ENCODE data around the gene MAPKAPK2. TPM values are rescaled to one million over a fixed set of nuclear protein-coding genes. Genes with fewer than 3 reads are reported as not detected.

MAPKAPK2 gene
- total RNA-seq, 1 donor from 2014 or later = 200 TPM

DNA sequence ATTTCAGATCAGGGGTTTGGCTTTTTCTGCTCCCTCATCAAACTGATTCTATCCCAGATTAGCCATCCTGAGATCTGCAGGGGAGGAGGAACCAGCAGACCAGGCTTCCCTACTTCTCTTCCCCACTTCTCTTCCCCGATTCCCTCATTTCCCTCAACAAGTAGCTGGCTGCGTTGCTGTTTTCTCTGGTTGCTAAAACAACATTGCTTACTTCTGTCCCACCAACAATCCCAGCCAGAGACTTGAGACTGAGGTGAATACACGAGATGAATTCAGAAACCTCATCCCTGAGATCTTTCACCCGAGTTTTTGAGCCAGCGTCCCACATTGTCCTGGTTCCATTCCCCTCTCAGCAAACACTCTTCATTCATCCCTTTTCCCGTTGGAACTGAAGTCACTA, 27.0 kb upstream of the MAPKAPK2 start:
- no peak for ATAC-seq (ENCODE audit: poor library complexity)
- DNase-seq = no peak
- intact Hi-C loops (cut with DNase I) = loop anchor here (2.0 to 5.0 kb wide), 2 partner anchors 35 to 67 kb away; no protein-coding TSS in a partner anchor

DNA sequence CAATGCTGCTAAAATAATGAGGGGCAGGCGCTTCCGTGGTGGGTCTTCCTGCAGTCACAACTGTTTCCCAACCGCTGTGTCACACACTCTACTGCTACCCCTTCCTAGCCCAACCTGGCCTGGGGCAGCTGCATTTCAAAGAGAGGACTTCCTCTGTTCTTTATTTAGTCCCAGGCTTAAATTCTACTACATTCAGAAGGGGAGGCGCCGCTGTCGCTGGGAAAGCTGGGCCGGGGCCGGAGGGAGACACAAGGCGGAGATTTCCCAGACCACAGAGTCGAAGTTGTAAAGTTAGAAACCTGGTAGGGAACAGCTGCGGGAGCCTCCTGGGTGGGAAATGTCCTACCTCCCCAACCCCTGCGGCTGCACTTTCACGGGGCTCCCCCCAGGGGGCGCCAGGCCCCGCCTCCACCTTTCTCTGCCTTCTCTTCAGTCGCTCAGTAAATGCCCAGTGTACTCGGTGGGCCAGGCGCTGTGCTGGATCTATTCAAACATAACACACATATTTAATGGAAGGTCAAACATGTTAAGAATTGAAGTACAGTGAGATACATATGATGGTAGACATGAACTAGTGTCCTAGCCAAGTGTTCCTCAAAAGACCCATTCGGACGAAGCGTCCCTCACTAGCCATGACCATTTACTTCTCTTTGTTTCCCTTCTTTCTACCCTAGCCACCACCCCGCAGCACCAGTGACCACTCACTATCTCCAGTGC, 26.3 kb upstream of the MAPKAPK2 start:
- intact Hi-C loops (cut with DNase I) = loop anchor here (2.0 to 5.0 kb wide), 2 partner anchors 34 to 66 kb away; no protein-coding TSS in a partner anchor
- ATAC-seq (ENCODE audit: poor library complexity) = peak; percentile 66
- peak; percentile 76 for DNase-seq

DNA sequence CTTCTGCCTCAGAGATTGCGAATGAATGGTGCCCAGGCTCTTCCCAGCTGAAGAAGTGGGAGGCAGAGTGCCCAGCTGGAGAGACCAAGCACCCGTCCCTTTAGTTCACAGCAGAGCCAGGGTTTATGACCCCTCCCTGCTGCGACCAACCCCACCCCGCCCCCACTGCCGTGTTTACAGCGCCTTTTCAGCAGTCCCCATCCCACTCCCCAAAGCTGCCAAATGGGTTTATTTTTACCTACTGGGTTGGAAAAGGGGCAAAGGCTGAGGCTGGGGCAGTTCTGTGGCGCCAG, 25.8 kb upstream of the MAPKAPK2 start:
- ATAC-seq (ENCODE audit: poor library complexity) (peak; percentile 26), DNase-seq (peak; percentile 48)
- intact Hi-C loops (cut with DNase I) = loop anchor here (2.0 to 5.0 kb wide), 2 partner anchors 33 to 66 kb away; no protein-coding TSS in a partner anchor

DNA sequence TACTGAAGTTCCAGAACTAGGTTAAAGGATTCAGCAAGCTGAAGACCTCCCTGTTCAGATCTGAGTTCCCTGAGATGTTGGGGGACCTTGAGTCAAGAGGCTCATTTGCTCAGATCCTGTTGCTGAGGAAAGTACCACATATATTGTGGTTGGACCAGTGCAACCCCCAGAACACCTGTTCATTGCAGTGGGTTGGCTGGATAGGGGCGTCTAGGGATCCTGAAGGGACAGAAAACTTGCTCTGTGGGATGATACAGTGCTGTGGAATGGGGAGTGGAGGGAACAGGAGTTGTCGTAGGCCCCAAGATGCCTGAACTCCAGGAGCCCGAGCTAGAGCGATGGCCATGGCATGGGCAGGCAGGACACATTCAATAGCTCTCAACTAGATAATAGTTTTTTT, 24.6 kb upstream of the MAPKAPK2 start:
- intact Hi-C loops (cut with DNase I) = no loop called here
- DNase-seq = no peak
- ATAC-seq (ENCODE audit: poor library complexity) = no peak

DNA sequence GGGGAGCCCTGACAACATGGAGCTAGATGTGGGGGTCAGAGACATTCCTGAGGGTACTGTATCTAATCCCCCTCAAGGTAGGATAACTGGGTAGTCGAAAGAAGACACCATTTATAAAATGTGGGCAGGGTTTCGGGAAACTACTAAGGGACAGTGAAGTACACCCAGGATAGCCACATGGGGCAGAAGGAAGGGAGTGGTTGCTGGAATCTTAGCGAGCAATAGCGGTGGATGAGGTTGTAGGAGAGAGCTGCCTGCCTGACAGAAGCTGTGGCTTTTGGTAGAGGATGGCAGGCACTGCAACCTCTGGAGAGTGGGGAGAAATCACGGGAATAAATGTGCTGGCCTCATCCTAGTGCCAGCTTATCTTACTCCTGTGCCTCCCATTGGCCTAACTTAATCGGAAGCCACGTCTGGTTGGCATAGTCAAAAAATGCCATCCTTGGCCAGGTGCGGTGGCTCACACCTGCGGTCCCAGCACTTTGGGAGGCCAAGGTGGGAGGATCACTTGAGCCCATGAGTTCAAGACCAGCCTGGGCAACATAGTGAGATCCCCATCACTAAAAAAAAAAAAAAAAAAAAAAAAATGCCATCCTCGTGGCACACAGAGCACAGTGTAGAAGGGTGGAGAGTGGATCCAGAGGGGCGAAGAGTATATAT, 23.4 kb upstream of the MAPKAPK2 start:
- intact Hi-C loops (cut with DNase I) = no loop called here
- no peak for DNase-seq
- ATAC-seq (ENCODE audit: poor library complexity) = no peak

DNA sequence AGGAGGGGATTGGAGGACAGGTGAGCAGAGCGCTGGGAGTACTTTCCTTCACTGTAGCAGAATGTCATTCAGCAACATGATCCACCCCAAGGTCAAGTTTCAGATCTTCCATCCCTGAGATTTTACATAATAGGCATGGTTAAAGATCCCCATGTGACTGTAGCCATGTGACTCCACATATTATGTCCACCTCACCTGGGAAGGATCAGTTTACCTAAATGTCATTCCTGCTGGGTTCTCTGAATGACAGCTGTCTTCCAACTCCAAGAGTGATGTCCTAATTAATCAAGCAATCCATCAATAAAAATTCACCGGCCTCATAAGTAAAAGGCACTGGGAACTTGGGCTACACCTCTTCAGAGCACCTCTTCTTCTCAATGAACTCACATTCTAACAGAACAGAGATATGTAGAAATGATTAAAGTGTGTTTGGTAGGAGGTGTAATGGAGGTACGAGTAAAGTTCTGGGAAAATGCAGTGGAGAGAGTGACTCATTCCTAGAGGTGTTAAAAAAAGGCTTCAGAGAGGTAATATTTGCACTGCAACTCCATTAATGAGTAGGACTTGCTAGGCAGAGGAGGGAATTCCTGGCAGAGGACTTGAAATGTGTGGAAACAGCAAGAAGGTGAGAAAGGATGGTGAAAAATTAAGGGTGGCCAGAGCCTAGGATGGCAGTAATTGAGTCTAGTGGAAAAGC, 22.2 kb upstream of the MAPKAPK2 start:
- intact Hi-C loops (cut with DNase I) = no loop called here
- ATAC-seq (ENCODE audit: poor library complexity) = no peak
- no peak for DNase-seq

DNA sequence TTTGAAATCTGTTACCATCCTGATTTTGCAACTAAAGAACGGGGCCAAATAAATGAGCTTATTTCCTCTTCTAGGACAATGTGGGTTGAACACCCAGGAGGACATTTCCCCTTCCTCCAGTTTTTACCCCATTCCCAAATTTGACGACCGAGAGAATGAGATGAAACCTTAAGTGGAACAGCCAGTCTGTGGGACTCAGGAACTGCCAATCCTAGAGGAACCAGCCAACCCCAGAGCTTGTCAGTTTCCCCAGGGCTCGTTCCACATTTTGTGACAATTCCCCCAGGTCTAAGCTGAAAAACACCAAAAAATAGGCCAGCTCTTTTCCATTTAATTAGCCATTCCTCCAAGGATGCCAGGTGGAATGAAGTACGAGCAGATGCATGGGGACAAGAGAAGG, 21.3 kb upstream of the MAPKAPK2 start:
- no peak for ATAC-seq (ENCODE audit: poor library complexity)
- intact Hi-C loops (cut with DNase I) = no loop called here
- DNase-seq = no peak

DNA sequence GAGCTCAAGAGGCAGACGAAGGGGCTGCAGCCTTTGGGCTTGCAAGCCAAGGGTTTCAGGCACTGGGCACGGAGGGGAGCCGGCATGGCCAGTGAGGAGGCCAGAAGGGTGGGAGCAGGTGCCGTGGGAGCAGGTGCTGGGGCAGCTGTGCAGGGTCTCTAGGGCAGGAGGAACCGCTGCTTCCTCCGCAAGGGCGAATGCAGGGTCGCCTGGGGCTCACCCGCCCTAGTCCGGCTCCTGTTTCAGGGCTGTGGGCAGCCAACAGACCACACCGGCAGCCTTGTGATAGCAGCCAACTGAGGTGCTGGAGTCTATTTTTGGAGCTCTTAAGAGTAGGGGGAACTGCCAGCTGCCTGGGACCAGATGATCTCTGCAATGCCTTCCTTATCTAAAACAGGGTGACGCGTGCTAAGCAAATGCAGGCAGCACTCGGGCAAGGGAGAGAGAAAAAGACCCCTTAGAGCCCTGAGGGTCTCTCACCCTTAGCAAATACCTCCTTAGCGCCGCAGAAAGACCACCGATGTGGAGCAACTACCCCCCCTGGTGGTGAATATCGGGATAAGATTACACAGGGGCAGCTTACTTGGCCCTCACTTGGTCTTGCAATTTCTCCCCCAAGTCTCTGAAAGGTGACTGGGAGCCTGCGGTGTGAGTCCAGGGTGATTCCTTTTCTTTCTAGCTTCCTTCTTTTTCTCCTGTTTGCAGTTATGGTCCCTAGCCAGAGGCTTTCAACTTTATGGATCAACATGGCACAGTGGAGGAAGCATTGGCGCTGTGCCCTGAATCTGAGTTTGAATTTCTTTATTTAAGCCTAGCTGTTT, 20.7 kb upstream of the MAPKAPK2 start:
- intact Hi-C loops (cut with DNase I) = no loop called here
- peak; percentile 76 for DNase-seq

DNA sequence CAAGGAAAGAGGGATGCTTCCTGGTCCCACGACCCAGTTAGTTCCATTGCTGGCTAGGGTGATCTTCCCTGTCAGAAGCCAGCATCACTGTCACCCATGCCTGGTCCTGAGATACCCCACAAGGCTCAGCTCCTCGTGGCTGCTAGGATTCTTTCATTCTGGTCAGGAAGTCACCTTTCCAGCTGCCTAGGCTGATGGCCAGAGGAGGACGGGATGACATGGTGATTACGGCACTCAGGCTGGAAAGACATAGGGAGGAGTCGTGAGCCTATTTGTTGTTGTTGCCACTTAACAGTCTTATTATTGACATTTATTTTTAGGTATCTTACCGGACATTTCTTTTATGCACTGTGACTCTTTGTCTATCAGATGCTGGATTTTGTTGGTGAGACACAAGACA, 20.0 kb upstream of the MAPKAPK2 start:
- DNase-seq (peak; percentile 52), ATAC-seq (ENCODE audit: poor library complexity) (peak; percentile 68)
- intact Hi-C loops (cut with DNase I) = loop anchor here (5.0 kb wide), 1 partner anchor 32 kb away; no protein-coding TSS in a partner anchor

More for the DNA sequence above, 20.7 kb upstream of the MAPKAPK2 start:
- ATAC-seq (ENCODE audit: poor library complexity) = peak; percentile 75

DNA sequence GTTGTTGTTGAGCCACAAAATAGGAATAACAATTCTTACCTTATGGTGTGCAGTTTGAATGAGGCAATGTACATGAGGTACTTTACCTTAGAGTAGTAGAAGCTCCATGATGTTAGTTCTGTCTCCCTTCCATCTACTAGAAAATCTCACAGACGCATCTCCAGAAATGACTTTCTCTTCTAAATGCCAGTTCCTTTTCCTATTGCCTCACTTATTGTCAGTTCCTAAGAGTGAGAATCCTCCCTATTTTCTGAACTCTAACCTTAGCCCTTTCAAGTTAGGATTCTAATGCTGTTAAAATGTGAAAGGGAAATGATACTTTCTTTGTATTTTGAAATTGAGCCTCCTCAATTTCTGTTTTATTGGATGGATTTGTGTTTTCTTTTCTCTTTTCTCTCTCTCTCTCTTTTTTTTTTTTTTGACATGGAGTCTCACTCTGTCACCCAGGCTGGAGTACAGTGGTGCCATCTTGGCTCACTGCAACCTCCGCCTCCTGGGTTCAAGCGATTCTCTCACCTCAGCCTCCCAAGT, 18.6 kb upstream of the MAPKAPK2 start:
- no peak for ATAC-seq (ENCODE audit: poor library complexity)
- no peak for DNase-seq
- intact Hi-C loops (cut with DNase I) = loop anchor here (5.0 kb wide), 1 partner anchor 34 kb away; no protein-coding TSS in a partner anchor

DNA sequence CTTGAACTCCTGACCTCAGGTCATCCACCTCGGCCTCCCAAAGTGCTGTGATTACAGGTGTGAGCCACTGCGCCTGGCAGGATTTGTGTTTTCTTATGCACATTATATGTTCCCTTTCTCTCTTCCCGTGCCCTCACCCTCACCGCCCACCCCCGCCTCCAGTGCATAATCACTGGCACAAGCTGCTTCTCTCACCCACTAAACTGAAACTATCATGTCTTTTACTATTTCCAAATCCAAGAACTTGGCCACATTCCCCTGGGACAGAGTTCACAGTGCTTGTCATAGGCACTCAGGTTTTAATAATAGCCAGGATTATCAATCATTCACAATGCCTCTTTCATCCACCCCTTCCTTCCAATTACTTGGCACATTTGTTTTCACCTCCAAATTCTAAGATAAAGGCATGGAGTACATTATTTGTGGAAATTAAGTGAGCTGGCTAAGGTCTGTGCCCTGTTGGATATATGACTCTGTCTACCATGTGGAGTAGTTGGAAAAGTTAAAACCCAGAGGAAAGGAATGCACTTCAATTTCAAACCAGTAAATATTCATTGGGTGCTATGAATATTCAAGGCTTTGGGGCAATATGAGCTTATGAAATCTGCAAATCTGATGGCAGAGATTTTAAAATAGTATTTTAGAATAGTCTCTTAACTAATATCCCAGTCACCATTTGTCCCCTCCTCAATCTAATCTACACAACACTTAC, 17.6 kb upstream of the MAPKAPK2 start:
- intact Hi-C loops (cut with DNase I) = loop anchor here (5.0 kb wide), 1 partner anchor 35 kb away; no protein-coding TSS in a partner anchor
- DNase-seq (no peak), ATAC-seq (ENCODE audit: poor library complexity) (peak; percentile 17)

DNA sequence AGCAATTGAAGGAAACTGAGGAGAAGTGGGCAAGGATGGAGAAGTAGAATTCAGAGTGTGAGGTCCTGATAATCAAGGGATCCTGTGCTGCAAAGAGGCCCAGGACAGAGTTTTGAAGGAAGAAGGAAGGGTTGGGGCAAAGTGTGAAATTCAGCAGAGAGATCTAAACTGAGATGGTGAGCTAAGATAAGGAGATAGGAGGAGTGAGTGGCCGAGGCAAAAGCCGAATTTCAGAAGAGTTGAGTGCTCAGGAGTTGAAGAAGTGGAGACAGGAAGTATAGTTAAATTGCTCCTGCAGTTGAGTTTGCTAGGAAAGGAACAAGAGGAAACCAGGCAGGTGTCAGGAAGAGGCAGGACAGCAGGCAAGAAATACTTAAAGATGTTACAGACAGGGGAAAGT, 16.4 kb upstream of the MAPKAPK2 start:
- ATAC-seq (ENCODE audit: poor library complexity) (no peak), DNase-seq (no peak)
- intact Hi-C loops (cut with DNase I) = loop anchor here (5.0 kb wide), 1 partner anchor 36 kb away; no protein-coding TSS in a partner anchor

DNA sequence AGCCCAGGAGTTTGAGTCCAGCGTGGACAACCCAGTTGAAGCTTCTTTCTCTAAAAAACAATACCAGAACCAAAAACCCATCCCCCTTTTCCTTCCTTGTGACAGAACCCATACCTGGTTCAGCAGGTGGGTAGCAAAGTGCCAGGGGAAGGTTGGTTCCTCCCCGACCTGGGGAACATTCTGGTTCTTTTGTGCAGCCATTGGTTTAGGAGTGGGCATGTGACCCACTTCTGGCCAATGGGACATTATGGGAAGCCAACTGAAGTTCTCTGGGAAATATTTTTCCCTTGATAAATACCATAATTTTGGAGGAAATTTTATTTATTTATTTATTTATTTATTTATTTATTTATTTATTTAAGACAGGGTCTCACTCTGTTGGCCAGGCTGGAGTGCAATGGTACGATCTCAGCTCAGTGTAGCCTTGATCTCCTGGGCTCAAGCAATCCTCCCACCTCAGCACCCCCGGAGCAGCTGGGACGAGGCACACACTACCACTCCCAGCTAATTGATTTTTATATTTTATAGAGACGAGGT, 15.8 kb upstream of the MAPKAPK2 start:
- ATAC-seq (ENCODE audit: poor library complexity) = no peak
- no peak for DNase-seq
- intact Hi-C loops (cut with DNase I) = loop anchor here (5.0 kb wide), 1 partner anchor 37 kb away; no protein-coding TSS in a partner anchor

DNA sequence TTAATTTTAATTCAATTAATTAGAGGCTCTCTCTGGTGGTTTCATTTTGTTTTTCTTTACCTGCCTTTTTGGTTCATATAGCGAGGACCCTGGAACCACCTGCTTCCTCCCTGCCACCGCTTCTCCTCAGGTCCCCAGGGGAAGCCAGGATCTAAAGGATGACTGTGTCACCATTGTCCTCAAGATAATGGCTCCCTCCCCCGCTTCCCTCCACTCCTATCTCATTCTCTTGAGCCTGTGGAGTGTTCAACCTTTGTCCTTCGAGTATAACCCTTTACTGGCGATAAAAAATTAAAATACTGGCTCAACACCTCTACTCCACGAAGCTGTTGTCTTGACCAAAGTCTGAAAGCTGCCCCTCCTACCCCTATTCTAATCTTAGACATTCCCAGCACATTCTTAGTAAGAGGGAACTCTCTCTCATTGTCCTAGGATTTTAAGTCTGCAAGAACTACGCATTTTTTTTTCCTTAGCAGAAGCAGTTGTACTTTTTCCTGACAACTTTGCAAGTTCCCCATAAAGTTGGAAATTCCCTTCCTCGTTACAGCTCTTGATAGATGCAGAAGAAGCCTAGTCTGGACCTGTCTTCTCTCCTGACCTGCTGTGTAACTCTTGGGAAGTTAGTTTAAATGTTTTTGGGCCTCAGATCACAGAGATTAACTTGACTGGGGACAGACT, 12.6 kb upstream of the MAPKAPK2 start:
- ATAC-seq (ENCODE audit: poor library complexity) (peak; percentile 48), DNase-seq (no peak)
- intact Hi-C loops (cut with DNase I) = no loop called here

DNA sequence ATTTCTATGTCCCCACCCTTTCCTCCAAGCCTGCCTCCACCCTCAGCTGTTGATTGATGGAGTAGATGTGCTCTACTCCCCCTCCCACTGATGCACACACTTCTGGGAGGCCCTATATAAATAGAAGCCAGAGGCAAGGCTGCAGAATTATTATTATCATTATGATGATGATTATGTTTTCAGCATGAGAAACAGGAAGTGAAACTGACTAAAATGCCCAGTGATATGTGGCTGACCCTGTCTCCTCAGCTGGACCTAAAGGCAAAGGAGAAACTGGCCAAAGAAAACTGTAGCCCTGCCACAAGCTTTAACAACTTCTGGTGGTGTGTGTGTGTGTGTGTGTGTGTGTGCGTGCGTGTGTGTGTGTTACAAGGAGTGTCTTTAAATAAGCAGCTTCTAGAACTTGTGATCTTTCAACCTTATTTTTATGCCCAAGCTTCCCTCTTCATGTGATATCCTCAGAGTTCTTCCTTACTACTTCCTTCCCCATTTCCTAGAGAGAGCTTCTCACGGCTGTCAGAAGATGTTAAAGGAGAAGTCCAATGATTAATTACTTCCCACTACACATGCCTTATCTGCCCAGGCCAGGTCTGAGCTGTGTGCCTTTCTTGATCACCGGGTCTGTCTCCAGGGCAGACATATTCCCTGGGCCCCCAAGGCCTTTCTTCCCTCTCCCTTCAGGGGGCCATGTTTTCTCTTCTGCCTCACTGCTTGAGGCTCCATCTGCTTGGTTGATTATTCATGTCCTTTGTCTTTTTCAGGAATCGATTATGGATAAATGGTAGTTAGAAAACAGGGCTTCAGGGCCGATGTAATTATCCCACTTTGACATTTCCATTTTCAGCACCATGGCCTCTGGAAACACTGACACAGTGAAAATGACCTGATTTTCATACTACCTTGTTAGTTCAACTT, 11.6 kb upstream of the MAPKAPK2 start:
- DNase-seq (no peak), ATAC-seq (ENCODE audit: poor library complexity) (peak; percentile 38)
- intact Hi-C loops (cut with DNase I) = no loop called here

DNA sequence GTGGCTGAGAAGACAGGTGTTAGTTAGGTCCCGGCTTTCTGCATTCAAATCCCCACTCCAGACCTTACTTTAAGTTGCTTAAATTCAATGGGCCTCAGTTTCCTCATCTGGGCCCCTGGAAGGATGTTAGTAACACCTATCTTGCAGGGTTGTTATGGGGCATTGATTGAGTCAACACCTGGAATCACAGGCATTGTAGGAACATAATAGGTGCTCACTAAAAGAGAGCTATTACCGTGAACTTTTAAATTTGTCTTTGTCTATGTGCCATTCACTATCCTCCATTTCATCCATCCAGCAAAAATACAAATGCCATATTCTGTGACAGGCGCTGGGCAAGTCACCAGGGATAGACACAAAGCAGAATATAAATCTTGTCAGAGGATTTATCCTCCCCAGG, 10.5 kb upstream of the MAPKAPK2 start:
- ATAC-seq (ENCODE audit: poor library complexity) = no peak
- no peak for DNase-seq
- intact Hi-C loops (cut with DNase I) = no loop called here
